Stimulated activated CD4-positive, alpha-beta T cell treated with anti-CD3 and anti-CD28 coated beads, TNF-alpha, amount 100 ng/mL, for 24 hours (primary cell): ENCODE measurements around the gene ITPK1.

Source experiments
- DNase-seq, 3 experiments: peaks; one replicate each; pipeline ENCODE4 v3.0.0-alpha.2; 2020; ENCODE audit warnings: low read depth in 3 of 3

ITPK1 gene

DNA sequence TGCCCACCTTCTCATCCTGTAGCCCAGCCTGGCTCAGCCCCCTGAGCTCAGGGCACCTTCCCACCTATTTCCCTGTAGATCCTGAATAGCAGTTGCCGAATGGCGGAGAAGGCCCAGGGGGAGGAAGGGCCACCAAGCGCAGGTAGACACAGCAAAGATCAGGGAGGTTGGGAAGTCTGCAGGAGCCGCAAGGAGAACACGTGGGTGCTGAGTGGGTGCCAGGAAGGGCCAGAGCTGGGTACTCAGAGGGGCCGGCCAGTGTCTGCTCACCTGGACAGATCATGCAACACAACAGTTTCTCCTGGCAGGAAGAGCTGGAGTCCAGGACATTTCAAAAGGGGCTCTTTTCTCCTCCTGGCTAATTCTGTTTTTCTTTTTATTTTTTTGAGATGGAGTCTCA, 162.2 kb downstream of the ITPK1 start:
- no peak for DNase-seq

- no peak for DNase-seq
These were observed 163.0 kb downstream of the ITPK1 start for GRCh38 chr14:92952481-92953298.

- DNase-seq, result peak; percentile 55 to 83 (median 71)
These were observed 163.7 kb downstream of the ITPK1 start for GRCh38 chr14:92951912-92952471.

DNA sequence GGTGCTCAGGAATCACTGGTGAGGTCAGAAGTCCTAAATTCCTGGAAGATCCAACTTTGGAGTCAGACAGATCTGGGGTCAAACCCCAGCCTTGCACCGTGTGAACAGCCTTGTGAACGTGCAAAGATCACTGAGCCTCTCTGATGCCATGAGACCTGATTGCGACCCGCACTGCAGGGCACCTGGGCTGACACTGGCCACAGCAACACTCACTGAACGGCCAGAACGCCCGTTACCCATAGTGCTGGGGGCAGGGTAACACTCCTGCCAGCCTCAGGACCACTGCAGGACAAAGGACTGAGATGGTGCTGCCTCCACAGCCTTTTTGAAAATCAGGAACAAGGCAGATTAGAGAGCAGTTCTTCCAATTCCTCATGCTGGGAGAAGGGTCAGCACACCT, 164.5 kb downstream of the ITPK1 start:
- DNase-seq, result no peak

DNA sequence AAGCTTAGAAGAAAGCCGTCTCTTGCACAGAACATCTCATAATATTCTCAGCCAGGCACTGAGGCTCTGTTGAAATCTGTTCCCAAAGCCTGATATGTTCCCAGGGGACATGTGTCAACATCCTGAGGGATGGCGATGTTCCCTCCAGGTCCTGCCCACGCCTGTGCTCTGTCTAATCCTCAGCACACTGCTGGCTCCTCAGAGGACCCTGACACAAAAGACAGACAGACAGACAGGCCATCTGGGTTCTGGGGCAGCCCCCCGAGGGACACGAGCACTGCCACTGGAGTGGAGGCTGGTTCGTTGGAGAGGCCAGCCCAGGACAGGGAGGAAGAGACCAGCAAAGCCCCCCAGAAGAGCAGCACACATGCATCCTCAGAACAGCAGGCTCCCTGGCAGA, 165.0 kb downstream of the ITPK1 start:
- no peak for DNase-seq

- no peak for DNase-seq
These were observed 165.6 kb downstream of the ITPK1 start for GRCh38 chr14:92950193-92950540.

DNA sequence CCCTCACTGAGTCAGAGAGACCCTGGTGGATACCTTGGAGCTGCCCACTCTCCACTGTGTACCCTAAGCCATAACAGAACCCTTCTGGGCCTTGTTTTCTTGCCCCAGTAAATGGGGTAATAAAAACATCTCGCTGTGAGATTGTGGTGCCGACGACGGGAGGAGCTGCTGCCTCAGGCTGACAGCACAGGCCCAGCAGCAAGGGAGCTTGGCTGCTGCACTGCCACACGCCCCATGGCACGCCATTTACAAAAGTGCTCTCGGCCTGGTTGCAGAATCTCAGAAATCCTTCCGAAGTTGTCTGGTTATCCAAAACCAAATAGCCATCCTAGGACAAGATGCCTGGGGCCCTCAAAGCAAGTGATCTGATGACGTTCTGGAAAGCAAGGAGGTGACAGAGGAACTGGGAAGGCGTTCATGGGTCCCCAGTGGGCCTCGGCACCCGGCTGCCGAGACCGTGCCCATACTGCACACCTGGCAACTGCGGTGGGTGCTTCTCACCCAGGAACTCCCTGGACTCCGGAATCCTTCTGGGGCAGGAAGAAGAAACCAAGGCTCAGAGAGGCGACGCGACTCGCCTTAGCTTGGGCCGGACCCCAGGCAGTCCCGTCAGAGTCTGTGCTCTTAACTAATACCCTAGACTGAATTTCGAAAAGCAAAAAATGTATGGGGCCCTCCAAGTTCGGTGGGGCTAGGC, 166.1 kb downstream of the ITPK1 start:
- DNase-seq, result no peak

DNA sequence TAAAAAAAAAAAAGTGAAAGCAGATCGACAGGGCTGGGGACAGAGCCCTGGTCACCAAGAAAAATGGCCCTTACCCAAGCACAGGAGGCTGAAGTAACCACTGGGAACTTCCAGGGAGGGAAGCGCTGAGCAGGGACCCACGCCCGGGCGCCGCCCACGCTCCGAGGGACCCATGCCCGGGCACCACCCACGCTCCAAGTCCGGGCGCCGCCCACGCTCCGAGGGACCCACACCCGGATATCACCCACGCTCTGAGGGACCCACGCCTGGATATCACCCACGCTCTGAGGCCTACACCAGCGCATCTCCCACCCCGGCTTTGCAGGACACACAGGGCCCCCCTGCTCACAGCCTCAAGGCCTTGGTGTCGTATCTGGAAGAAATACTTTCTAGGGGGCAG, 167.1 kb downstream of the ITPK1 start:
- no peak for DNase-seq

- DNase-seq, result no peak
These were observed 168.7 kb downstream of the ITPK1 start for GRCh38 chr14:92946847-92947545.

DNA sequence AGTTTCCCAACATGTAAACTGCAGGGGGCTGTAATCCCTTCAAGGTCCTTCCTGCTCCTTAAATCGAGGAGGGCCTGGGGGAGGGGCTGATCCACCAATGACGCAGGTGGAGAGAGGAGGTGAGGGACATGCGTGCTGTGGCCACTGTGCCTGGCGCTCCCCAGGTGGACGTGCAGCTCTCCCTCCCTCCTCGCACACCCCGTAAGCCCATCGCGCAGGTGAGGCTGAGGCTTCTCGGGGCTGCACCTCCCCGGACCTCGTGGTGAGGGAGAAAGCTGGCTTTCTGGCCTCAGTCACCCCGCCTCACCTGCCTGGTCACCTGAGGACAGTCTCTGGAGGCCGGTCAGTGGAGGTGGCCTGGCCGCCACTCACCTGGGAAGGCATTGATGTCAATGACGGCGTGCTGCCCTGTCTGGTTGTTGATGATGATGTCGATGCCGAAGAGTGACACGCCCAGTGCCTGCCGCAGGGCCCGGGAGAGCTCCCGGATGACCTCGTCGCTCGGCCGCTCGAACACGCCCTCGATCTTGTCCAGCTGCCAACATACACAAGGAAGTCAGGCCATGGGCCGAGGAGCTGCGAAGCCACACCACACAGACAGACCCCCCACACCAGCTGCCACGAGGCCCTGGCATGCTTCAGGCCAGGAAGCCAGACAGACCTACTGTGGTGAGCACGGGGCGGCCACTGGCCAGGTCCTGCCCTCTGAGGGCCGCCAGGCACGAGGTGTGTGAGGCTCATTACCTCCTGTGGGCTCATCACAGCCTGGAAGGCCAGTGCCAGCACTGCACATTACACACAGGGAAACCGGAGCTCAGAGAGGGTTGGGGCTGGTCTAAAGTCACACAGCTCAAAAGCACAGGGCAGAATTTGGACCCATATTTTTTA, 169.5 kb downstream of the ITPK1 start:
- DNase-seq, result no peak

GRCh38 chr14:92945544-92945943, 170.2 kb downstream of the ITPK1 start:
- DNase-seq, result no peak

DNA sequence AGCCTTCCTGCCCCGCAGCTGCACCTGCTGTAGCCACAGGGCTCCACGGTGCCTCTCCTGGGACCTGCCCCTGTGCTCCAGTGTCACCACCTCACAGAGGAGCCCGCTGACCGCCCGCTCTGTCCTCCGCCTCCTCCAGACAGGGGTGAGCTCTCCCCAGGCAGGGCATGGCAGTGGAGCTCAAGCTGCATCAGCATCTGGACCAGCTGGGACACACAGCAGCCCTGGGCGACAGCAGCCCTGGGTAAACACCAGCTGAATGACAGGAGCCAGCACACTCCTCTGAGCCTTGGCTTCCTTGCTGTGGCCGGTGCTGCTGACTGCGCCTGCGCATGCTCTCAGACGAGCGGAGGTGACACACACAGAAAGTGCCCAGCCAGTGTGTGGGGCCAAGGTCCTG, 170.7 kb downstream of the ITPK1 start:
- no peak for DNase-seq

DNA sequence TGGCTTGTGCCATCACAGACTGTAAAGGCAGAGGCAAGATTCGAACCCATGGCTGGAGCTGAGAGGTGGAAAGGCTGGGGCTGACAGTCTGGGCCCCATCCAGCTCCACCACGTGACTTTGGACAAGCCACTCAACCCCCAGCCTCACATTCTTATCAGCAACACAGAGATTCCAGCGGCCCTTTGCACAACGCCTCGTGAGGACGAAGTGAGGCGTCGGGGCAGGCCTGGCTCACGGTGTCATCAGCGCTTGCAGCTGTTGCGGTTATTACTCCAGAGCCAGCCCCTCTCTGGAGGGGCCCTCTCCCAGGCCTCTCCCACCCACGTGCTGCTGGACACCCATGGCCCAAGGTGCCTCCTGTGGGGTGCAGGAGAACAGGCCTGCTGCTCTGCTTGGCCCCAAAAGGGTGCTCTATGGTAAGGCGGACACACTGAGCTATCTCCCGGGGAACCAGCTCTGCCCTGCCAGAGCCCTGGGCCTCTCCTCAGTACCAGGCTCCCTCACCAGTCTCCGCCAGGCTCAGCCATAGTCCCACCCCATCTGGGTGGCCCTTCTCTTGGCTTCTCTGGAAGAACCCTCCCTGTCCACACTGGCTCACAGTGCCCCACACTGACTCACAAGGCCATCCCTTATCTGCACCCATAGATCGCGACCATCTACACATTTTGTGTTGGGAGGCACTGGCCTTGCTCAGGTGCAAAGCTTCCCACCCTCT, 171.7 kb downstream of the ITPK1 start:
- no peak for DNase-seq

GRCh38 chr14:92942976-92943710, 172.6 kb downstream of the ITPK1 start:
- no peak for DNase-seq

GRCh38 chr14:92942576-92942975, 173.1 kb downstream of the ITPK1 start:
- DNase-seq, result no peak

DNA sequence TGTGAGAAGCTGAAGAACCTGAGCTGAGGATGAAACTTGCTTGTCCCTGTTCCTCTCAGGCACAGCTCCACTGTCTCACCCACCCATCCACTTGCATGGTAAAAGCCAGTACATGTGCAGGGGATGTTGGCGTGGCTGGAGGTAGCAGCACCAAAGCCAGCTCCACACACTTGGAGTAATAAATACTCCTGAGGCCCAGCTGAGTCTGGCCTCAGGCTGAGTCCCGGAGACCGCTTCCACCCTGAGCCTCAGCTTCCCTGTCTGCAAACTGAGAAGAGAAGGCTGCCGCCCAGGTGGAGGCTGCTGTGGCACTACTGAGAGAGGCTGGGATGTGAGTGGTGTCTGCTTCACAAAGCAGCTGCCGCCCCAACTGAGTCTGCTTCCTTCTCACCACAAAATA, 173.6 kb downstream of the ITPK1 start:
- no peak for DNase-seq

- no peak for DNase-seq
These were observed 174.2 kb downstream of the ITPK1 start for GRCh38 chr14:92941531-92941930.

DNA sequence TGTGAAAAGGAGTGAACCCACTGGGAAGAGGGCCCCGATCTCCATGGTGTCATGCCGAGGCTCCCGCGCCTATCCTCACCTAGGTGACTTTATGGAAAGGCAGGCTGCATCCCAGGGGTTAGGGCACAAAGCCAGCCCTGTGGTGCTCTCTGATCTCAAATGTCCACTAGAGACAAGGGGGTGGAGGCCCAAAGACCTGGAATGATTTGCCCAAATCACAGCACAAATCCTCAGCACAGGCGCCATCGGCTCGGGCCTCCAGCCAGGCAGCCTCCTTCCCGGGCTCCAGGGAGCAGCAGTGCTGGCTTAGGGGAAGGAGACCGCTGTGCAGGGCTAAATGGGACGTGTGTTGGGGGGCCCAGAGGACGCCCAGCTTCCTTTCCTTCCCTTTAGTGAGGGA, 175.2 kb downstream of the ITPK1 start:
- no peak for DNase-seq

GRCh38 chr14:92939699-92940098, 176.0 kb downstream of the ITPK1 start:
- no peak for DNase-seq
